GM19239 (cell line): ENCODE measurements around the gene ACKR3.

Experiments
- DNase-seq: peaks from one replicate; pipeline ENCODE4 v3.0.0; 2011; ENCODE audit warnings: low spot score; ENCODE audit not compliant: insufficient read length
- FAIRE-seq: peaks from 2 replicates; lab custom pipeline; 2011; peaks lifted over from hg19 to GRCh38; lab: Jason Lieb, UNC

ACKR3 gene

GRCh38 chr2:236569573-236569973, at the start of gene ACKR3:
Gene ACKR3 (plus strand): TSS chr2:236569825. CDS start chr2:236580466, 10,641 bp downstream.
- FAIRE-seq (peak; percentile 99), DNase-seq (peak; percentile 79)

- DNase-seq (no peak), FAIRE-seq (no peak)
Measured at GRCh38 chr2:236521556-236521955, 48.1 kb upstream of the ACKR3 start.

GRCh38 chr2:236523249-236523648, 46.4 kb upstream of the ACKR3 start:
- FAIRE-seq (no peak), DNase-seq (no peak)

GRCh38 chr2:236525411-236525997, 44.1 kb upstream of the ACKR3 start:
- FAIRE-seq (no peak), DNase-seq (no peak)

- DNase-seq (no peak), FAIRE-seq (no peak)
Measured at GRCh38 chr2:236526455-236527158, 43.0 kb upstream of the ACKR3 start.

GRCh38 chr2:236527159-236527630, 42.4 kb upstream of the ACKR3 start:
- peak; percentile 14 for FAIRE-seq

GRCh38 chr2:236529606-236530005, 40.0 kb upstream of the ACKR3 start:
- no peak for FAIRE-seq
- DNase-seq, result no peak

More at GRCh38 chr2:236527159-236527630, 42.4 kb upstream of the ACKR3 start:
- no peak for DNase-seq

- no peak for DNase-seq
- no peak for FAIRE-seq
Measured at GRCh38 chr2:236530512-236530911, 39.1 kb upstream of the ACKR3 start.

GRCh38 chr2:236531195-236531594, 38.4 kb upstream of the ACKR3 start:
- FAIRE-seq (no peak), DNase-seq (no peak)

- no peak for FAIRE-seq
- no peak for DNase-seq
Measured at GRCh38 chr2:236531996-236532395, 37.6 kb upstream of the ACKR3 start.

GRCh38 chr2:236533343-236533742, 36.3 kb upstream of the ACKR3 start:
- FAIRE-seq (no peak), DNase-seq (no peak)

- FAIRE-seq, result no peak
- DNase-seq, result no peak
Measured at GRCh38 chr2:236535024-236535423, 34.6 kb upstream of the ACKR3 start.

- no peak for DNase-seq
Measured at GRCh38 chr2:236536727-236537398, 32.8 kb upstream of the ACKR3 start.

GRCh38 chr2:236538242-236538641, 31.4 kb upstream of the ACKR3 start:
- FAIRE-seq, result peak; percentile 91
- DNase-seq, result no peak

More at GRCh38 chr2:236536727-236537398, 32.8 kb upstream of the ACKR3 start:
- peak; percentile 97 for FAIRE-seq

GRCh38 chr2:236541008-236541562, 28.5 kb upstream of the ACKR3 start:
- DNase-seq (no peak), FAIRE-seq (peak; percentile 26)

- FAIRE-seq (no peak), DNase-seq (no peak)
Measured at GRCh38 chr2:236544362-236544761, 25.3 kb upstream of the ACKR3 start.

- FAIRE-seq, result peak; percentile 99
- no peak for DNase-seq
Measured at GRCh38 chr2:236545248-236545658, 24.4 kb upstream of the ACKR3 start.

GRCh38 chr2:236545814-236546480, 23.7 kb upstream of the ACKR3 start:
- DNase-seq (no peak), FAIRE-seq (no peak)

GRCh38 chr2:236546561-236547002, 23.0 kb upstream of the ACKR3 start:
- peak; percentile 86 for FAIRE-seq
- DNase-seq, result no peak

GRCh38 chr2:236547725-236548124, 21.9 kb upstream of the ACKR3 start:
- FAIRE-seq (no peak), DNase-seq (no peak)
